Measurements from ENCODE around the gene GALNT1. TPM values are rescaled to one million over a fixed set of nuclear protein-coding genes. Genes with fewer than 3 reads are reported as not detected.

GALNT1 gene
- total RNA-seq, 1 experiment from 2014 or later, result 77.9 TPM

DNA sequence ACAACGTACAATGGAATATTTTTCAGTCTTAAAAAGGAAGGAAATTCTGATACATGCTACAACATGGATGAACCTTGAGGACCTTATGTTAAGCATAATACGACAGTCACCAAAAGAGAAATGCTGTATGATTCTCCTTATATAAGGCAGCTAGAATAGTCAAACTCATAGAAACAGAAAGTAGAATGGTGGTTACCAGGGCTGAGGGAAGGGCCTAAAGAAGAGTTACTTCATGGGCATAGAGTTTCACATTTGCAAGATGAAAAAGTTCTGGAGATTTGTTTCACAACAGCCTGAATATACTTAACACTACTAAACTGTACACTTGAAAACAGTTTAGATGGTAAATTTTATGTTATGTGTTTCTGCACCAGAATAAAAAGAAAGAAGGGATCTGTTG is 113.3 kb downstream of the GALNT1 start:
- H3K27ac ChIP-seq (ENCODE audit: insufficient read length, low read depth, low read length), result no peak overlapping the region
- Mint-ChIP-seq H3K27ac (no peak overlapping the region), H3K4me1 (no peaks in the 10 kb centered on the region), H3K36me3 (ENCODE audit: insufficient read depth in 1 of 3, low read depth in 3 of 3) (peaks cover 0 to 2% (median 1%) of the 10 kb centered on the region in 3 experiments; a peak in 3 of 7 replicates), H3K4me3 (no peak overlapping the region), H3K9me3 (no peaks in the 10 kb centered on the region), H3K27me3 (ENCODE audit: low read depth) (no peaks in the 10 kb centered on the region)
- no peaks in the 10 kb centered on the region for H3K27me3 ChIP-seq (ENCODE audit: insufficient read depth, low read length)
- H3K14ac ChIP-seq (ENCODE audit: insufficient read depth, low read length), result no peak overlapping the region
- no peak overlapping the region for H2AFZ ChIP-seq (ENCODE audit: low read length)
- no peak overlapping the region for H4K91ac ChIP-seq (ENCODE audit: insufficient read length, low read depth, low read length)
- no peak overlapping the region for H2BK12ac ChIP-seq (ENCODE audit: insufficient read length, low read depth, low read length)
- H2BK15ac ChIP-seq (ENCODE audit: low read depth, low read length), result no peak overlapping the region
- no peak overlapping the region for H3K4me2 ChIP-seq (ENCODE audit: insufficient read depth, insufficient read length, low read length)
- WGBS (ENCODE audit: extremely low coverage, insufficient read length, low lambda C conversion rate), result no CpG with 5 or more reads among the region's 2 CpGs
- H3K23me2 ChIP-seq (ENCODE audit: insufficient read length, low read depth, low read length, poor library complexity, severe bottlenecking), result no peaks in the 10 kb centered on the region
- no peak overlapping the region for H3K23ac ChIP-seq (ENCODE audit: insufficient read length, low read depth, low read length)
- H4K8ac ChIP-seq (replicated peaks; ENCODE audit: insufficient read length, low read depth, low read length), result no peak overlapping the region
- TF ChIP-seq, protein P1, sequence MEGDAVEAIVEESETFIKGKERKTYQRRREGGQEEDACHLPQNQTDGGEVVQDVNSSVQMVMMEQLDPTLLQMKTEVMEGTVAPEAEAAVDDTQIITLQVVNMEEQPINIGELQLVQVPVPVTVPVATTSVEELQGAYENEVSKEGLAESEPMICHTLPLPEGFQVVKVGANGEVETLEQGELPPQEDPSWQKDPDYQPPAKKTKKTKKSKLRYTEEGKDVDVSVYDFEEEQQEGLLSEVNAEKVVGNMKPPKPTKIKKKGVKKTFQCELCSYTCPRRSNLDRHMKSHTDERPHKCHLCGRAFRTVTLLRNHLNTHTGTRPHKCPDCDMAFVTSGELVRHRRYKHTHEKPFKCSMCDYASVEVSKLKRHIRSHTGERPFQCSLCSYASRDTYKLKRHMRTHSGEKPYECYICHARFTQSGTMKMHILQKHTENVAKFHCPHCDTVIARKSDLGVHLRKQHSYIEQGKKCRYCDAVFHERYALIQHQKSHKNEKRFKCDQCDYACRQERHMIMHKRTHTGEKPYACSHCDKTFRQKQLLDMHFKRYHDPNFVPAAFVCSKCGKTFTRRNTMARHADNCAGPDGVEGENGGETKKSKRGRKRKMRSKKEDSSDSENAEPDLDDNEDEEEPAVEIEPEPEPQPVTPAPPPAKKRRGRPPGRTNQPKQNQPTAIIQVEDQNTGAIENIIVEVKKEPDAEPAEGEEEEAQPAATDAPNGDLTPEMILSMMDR (conservative IDR thresholded peaks at IDR 0.05), result no peak
- no peak overlapping the region for H2BK20ac ChIP-seq (ENCODE audit: low read depth, low read length, poor library complexity, severe bottlenecking)
- H4K20me1 ChIP-seq (ENCODE audit: control insufficient read depth, insufficient read depth, insufficient read length), result no peaks in the 10 kb centered on the region
- no peaks in the 10 kb centered on the region; the same call in 1 of the 2 replicates for H3K4me1 ChIP-seq (ENCODE audit: insufficient read depth, low read length)
- H2BK5ac ChIP-seq (ENCODE audit: insufficient read length, low read length), result no peak overlapping the region
- no peak overlapping the region for H2AK5ac ChIP-seq (ENCODE audit: insufficient read length, low read length)
- H3K9ac ChIP-seq (ENCODE audit: extremely low read depth, insufficient read length, low read length), result no peak overlapping the region
- H3K18ac ChIP-seq (ENCODE audit: insufficient read length, low read depth, low read length), result no peak overlapping the region
- no peaks in the 10 kb centered on the region for H3K79me1 ChIP-seq (ENCODE audit: insufficient read depth, low read depth, low read length, poor library complexity, severe bottlenecking)
- H2BK120ac ChIP-seq (ENCODE audit: low read depth, low read length, poor library complexity, severe bottlenecking), result no peak overlapping the region
- H3K9me3 ChIP-seq (ENCODE audit: control insufficient read depth, low read depth, low read length), result no peaks in the 10 kb centered on the region
- no peak overlapping the region for H3K56ac ChIP-seq (ENCODE audit: insufficient read length, low read depth, low read length)
- H3T11ph ChIP-seq (ENCODE audit: low read length), result no peak overlapping the region
- no peak overlapping the region for H3K4ac ChIP-seq (ENCODE audit: low read depth, low read length)
- DNase-seq, result no peak
- H3K79me2 ChIP-seq (ENCODE audit: insufficient read depth, low read length), result no peaks in the 10 kb centered on the region
- no peak overlapping the region for H4K5ac ChIP-seq (ENCODE audit: insufficient read length, low read depth, low read length)
